ENCODE measurements around the gene AMOT. TPM values are rescaled to one million over a fixed set of nuclear protein-coding genes. Genes with fewer than 3 reads are reported as not detected.

The AMOT gene
- total RNA-seq, 1 donor from 2014 or later = 3.8 TPM

DNA sequence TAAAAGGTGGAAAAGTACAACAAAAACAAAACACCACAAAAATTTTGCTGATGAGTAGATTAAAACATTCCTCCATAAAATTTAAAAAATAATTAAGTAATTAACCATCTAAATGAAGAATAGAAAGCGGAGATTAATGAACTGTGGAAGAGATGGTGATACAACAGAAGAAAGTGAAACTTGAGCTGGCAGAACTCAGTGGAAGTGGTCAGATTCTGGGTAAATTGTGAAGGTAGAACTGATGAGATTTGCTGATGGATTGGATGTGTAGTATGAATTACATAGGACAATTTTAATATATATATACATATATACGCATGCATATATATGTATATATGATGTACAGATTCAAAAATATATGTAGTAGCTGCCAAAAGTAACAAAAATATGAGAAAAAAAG lies 73.9 kb downstream of the AMOT start:
- TF ChIP-seq EZH2 (IDR thresholded peaks at IDR 0.05) = no peak
- no peak for TF ChIP-seq EZH2phosphoT487 (IDR thresholded peaks at IDR 0.05)
- TF ChIP-seq, protein P1, sequence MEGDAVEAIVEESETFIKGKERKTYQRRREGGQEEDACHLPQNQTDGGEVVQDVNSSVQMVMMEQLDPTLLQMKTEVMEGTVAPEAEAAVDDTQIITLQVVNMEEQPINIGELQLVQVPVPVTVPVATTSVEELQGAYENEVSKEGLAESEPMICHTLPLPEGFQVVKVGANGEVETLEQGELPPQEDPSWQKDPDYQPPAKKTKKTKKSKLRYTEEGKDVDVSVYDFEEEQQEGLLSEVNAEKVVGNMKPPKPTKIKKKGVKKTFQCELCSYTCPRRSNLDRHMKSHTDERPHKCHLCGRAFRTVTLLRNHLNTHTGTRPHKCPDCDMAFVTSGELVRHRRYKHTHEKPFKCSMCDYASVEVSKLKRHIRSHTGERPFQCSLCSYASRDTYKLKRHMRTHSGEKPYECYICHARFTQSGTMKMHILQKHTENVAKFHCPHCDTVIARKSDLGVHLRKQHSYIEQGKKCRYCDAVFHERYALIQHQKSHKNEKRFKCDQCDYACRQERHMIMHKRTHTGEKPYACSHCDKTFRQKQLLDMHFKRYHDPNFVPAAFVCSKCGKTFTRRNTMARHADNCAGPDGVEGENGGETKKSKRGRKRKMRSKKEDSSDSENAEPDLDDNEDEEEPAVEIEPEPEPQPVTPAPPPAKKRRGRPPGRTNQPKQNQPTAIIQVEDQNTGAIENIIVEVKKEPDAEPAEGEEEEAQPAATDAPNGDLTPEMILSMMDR (IDR thresholded peaks at IDR 0.05) = no peak
- Mint-ChIP-seq H3K27me3 (ENCODE audit: insufficient read depth, low read depth) (no peaks in the 10 kb centered on the region), H3K9me3 (no peaks in the 10 kb centered on the region), H3K27ac (no peak overlapping the region), H3K36me3 (no peaks in the 10 kb centered on the region), H3K4me3 (no peak overlapping the region), H3K4me1 (no peaks in the 10 kb centered on the region)
- Histone ChIP-seq H2AFZ (replicated peaks) (no peak overlapping the region), H3K27ac (no peak overlapping the region), H3K9me3 (ENCODE audit: low read depth) (no peaks in the 10 kb centered on the region), H3K4me3 (no peak overlapping the region), H3F3A (ENCODE audit: low read depth) (no peaks in the 10 kb centered on the region), H3K9ac (no peak overlapping the region), H3K4me2 (no peak overlapping the region), H3K79me2 (ENCODE audit: low read depth) (no peaks in the 10 kb centered on the region), H3K4me1 (no peaks in the 10 kb centered on the region), H4K20me1 (ENCODE audit: low read depth) (no peaks in the 10 kb centered on the region), H3K36me3 (no peaks in the 10 kb centered on the region), H3K27me3 (no peaks in the 10 kb centered on the region)
- DNase-seq (ENCODE audit: low spot score) = no peak

DNA sequence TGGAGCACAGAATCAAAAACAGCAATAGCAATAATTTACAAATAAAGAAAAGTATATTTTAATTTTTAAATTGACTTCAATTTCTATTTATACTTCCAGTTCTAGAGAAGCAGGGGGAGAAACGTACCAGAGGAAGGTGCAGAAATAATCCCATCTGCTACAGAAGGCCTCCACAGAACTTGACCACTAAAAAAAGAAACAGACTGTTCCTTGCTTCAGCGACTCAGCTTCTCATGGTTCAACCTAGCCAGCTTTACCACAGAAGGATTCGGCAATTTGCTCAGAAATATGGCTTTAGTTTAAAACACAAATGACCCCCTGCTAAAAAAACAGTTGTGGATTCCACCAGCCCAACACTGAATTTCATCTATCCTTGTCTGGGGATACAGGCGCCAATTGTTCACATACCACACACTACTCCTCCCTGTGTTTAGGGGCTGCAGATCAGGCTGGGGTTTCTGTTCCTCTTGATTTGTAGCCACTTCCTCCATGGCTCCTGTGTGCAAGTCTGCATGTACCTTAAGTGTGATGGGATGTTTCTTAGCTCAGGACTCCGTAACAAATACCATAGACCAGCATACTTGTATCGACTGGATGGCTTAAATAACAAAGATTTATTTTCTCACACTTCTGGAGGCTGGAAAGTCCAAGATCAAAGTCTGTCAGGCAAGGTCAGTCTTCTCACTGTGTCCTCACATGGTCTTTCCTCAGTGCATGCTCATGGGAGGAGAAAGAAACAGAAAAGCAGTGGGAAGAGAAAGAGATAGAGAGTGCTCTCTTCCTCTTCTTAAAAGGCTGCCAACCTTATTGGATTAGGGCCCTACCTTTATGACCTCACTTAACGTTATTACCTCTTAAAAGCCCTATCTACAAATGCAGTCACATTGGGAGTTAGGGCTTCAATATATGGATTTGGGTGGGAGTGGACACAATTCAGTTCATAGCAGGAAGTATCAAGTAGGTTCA lies 79.1 kb downstream of the AMOT start:
- Histone ChIP-seq H3K27ac (no peak overlapping the region), H3F3A (ENCODE audit: low read depth) (no peaks in the 10 kb centered on the region), H3K36me3 (no peaks in the 10 kb centered on the region), H3K79me2 (ENCODE audit: low read depth) (no peaks in the 10 kb centered on the region), H3K27me3 (no peaks in the 10 kb centered on the region), H3K4me3 (no peak overlapping the region), H3K9me3 (ENCODE audit: low read depth) (no peaks in the 10 kb centered on the region), H3K4me1 (no peaks in the 10 kb centered on the region), H3K9ac (no peak overlapping the region), H2AFZ (replicated peaks) (no peak overlapping the region), H3K4me2 (no peak overlapping the region), H4K20me1 (ENCODE audit: low read depth) (no peaks in the 10 kb centered on the region)
- TF ChIP-seq EZH2phosphoT487 (IDR thresholded peaks at IDR 0.05) = no peak
- TF ChIP-seq EZH2 (IDR thresholded peaks at IDR 0.05) = no peak
- TF ChIP-seq, protein P1 (IDR thresholded peaks at IDR 0.05) = no peak
- no peak for DNase-seq (ENCODE audit: low spot score)
- no peaks in the 10 kb centered on the region for H3K27me3 Mint-ChIP-seq (ENCODE audit: insufficient read depth, low read depth)
- H3K27ac Mint-ChIP-seq = no peak overlapping the region
- no peak overlapping the region for H3K4me3 Mint-ChIP-seq
- H3K9me3 Mint-ChIP-seq = no peaks in the 10 kb centered on the region
- H3K4me1 Mint-ChIP-seq = peaks cover 10% of the 10 kb centered on the region
- no peaks in the 10 kb centered on the region for H3K36me3 Mint-ChIP-seq

DNA sequence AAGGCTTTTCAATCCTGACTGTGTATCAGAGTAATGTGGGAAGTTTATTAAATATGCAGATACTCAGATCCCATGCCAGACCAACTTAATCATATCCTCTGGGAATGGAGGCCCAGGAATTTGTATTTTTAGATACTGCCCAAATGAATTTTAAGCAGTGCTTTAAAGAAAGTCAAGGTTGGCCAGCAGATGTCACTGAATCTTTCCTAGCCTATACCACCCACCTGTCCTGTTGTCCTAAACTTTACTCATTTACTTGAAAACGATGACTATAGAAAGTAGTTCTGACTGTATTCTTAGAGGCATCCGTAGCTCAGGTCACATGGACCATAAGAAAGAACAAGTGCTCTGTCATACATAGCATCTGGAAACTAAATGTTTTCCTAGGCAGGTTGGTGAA lies 79.9 kb downstream of the AMOT start:
- H3K27ac Mint-ChIP-seq = no peak overlapping the region
- Histone ChIP-seq H3K79me2 (ENCODE audit: low read depth) (no peaks in the 10 kb centered on the region), H2AFZ (replicated peaks) (no peak overlapping the region), H3K4me3 (no peak overlapping the region), H3K27me3 (no peaks in the 10 kb centered on the region), H3K27ac (no peak overlapping the region), H3K4me1 (no peaks in the 10 kb centered on the region), H3F3A (ENCODE audit: low read depth) (no peaks in the 10 kb centered on the region), H3K36me3 (no peaks in the 10 kb centered on the region), H4K20me1 (ENCODE audit: low read depth) (no peaks in the 10 kb centered on the region), H3K4me2 (no peak overlapping the region), H3K9ac (no peak overlapping the region), H3K9me3 (ENCODE audit: low read depth) (no peaks in the 10 kb centered on the region)
- no peaks in the 10 kb centered on the region for H3K9me3 Mint-ChIP-seq
- peaks cover 10% of the 10 kb centered on the region for H3K4me1 Mint-ChIP-seq
- no peaks in the 10 kb centered on the region for H3K27me3 Mint-ChIP-seq (ENCODE audit: insufficient read depth, low read depth)
- TF ChIP-seq EZH2 (IDR thresholded peaks at IDR 0.05) (no peak), EZH2phosphoT487 (IDR thresholded peaks at IDR 0.05) (no peak)
- TF ChIP-seq, protein P1 (IDR thresholded peaks at IDR 0.05) = no peak
- no peaks in the 10 kb centered on the region for H3K36me3 Mint-ChIP-seq
- DNase-seq (ENCODE audit: low spot score) = no peak
- H3K4me3 Mint-ChIP-seq = no peak overlapping the region

All from neural progenitor cell (in vitro differentiated cells).